K562 (cell line): ENCODE measurements around the gene RGS9BP.

ENCODE experiments used
- MXI1 ChIP-seq: IDR thresholded peaks from 2 replicates; pipeline ENCODE4 v1.6.1; 2011; ENCODE audit warnings: low read depth, mild to moderate bottlenecking, improper control_type of control experiment, low read length
- RBBP5 ChIP-seq: fragments of 200-600 bp; sonication (generic); IDR thresholded peaks from 2 replicates; pipeline ENCODE4 v1.6.1; 2012; ENCODE audit warnings: borderline replicate concordance, mild to moderate bottlenecking, low read length, control low read depth, inconsistent platforms; ENCODE audit not compliant: insufficient read depth, poor library complexity, severe bottlenecking
- RBM34 ChIP-seq: fragments of 200-400 bp; formaldehyde crosslinking; IDR thresholded peaks from 2 replicates; pipeline ENCODE4 v1.6.1; 2018; ENCODE audit warnings: low read length, borderline replicate concordance; ENCODE audit not compliant: insufficient read depth
- RUNX1 ChIP-seq: sonication (generic); IDR thresholded peaks from 2 replicates; pipeline ENCODE4 v1.6.1; 2016; ENCODE audit warnings: antibody characterized with exemption, low read depth
- SPI1 ChIP-seq: IDR thresholded peaks from 2 replicates; pipeline ENCODE4 v1.6.1; 2011; ENCODE audit warnings: low read depth, low read length, control low read depth, borderline replicate concordance
- ZKSCAN8 ChIP-seq: fragments of 200-800 bp; sonication (Bioruptor generic); IDR thresholded peaks from 2 replicates; pipeline ENCODE4 v1.6.1; 2016; ENCODE audit warnings: missing genetic modification characterization, missing compliant biosample characterization
- ZNF121 ChIP-seq: sonication (generic); formaldehyde crosslinking; conservative IDR thresholded peaks from 2 replicates; pipeline ENCODE4 v1.8.0; 2022; ENCODE audit warnings: missing genetic modification reagents
- ZNF398 ChIP-seq: fragments of 250-450 bp; sonication (Bioruptor Pico); IDR thresholded peaks from 2 replicates; pipeline ENCODE4 v1.8.0; 2021; ENCODE audit warnings: moderate library complexity, mild to moderate bottlenecking, inconsistent platforms
- TF ChIP-seq, protein P1 (sequence below): sonication (generic); formaldehyde crosslinking; IDR thresholded peaks from 2 replicates; pipeline ENCODE4 v1.9.0; 2022; ENCODE audit warnings: mild to moderate bottlenecking, missing genetic modification reagents
- TF ChIP-seq, protein P2 (sequence below): sonication (generic); formaldehyde crosslinking; IDR thresholded peaks from 2 replicates; pipeline ENCODE4 v1.8.1; 2022; ENCODE audit warnings: missing genetic modification reagents
- TF ChIP-seq, protein P3 (sequence below), 3 experiments: IDR thresholded peaks in 2 of 3; conservative IDR thresholded peaks in 1 of 3; 2 replicates each; pipeline ENCODE4 v1.5.1; 2011 to 2012; ENCODE audit warnings: low read length in 3 of 3, mild to moderate bottlenecking in 3 of 3, control low read depth in 2 of 3, improper control_type of control experiment in 1 of 3, inconsistent platforms in 1 of 3, low read depth in 1 of 3, mixed read lengths in 1 of 3, moderate library complexity in 1 of 3; ENCODE audit not compliant: insufficient read depth in 2 of 3
- TF ChIP-seq, protein P4 (sequence below): fragments of 450-650 bp; formaldehyde crosslinking; IDR thresholded peaks from 2 replicates; pipeline ENCODE4 v1.4.0; 2022; ENCODE audit warnings: missing genetic modification characterization

DNA sequence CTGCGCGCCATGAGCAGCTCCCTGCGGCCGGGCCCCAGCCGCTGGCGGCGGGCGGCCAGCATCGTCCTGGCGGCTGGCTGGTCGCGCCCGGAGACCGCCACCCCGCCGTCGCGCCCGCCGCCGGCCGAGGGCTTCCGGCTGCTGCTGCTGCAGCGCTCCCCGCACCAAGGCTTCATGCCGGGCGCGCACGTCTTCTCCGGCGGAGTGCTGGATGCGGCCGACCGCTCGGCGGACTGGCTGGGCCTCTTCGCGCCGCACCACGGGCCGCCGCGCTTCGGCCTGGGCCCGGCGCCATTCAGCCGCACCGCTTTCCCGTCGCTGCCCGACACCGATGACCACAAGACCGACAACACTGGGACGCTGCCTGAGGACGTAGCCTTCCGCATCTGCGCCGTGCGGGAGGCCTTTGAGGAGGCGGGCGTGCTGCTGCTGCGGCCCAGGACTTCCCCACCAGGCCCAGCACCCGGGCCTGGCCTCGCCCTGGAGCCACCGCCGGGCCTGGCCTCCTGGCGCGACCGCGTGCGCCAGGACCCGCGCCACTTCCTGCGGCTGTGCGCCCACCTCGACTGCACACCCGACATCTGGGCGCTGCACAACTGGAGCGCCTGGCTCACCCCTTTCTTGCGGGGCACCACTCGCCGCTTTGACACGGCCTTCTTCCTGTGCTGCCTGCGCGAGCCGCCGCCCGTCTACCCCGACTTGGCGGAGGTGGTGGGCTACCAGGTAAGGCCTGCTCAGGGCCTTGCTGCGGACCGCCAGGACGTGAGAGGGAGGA is 16.5 kb downstream of the RGS9BP start:
- TF ChIP-seq RUNX1 (0 out of 2 replicates have a peak, but pooled peaks have one; percentile 22), ZNF398 (no peak), RBM34 (no peak), MXI1 (no peak), ZKSCAN8 (no peak), SPI1 (peak; percentile 20; the same call in 1 of the 2 replicates), RBBP5 (peak; percentile 93), ZNF121 (CRISPR knock-in tag) (no peak)
- TF ChIP-seq, protein P1, sequence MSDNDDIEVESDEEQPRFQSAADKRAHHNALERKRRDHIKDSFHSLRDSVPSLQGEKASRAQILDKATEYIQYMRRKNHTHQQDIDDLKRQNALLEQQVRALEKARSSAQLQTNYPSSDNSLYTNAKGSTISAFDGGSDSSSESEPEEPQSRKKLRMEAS (CRISPR knock-in tag), result peak; percentile 87
- TF ChIP-seq, protein P2, sequence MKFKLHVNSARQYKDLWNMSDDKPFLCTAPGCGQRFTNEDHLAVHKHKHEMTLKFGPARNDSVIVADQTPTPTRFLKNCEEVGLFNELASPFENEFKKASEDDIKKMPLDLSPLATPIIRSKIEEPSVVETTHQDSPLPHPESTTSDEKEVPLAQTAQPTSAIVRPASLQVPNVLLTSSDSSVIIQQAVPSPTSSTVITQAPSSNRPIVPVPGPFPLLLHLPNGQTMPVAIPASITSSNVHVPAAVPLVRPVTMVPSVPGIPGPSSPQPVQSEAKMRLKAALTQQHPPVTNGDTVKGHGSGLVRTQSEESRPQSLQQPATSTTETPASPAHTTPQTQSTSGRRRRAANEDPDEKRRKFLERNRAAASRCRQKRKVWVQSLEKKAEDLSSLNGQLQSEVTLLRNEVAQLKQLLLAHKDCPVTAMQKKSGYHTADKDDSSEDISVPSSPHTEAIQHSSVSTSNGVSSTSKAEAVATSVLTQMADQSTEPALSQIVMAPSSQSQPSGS (CRISPR knock-in tag), result 0 out of 2 replicates have a peak, but pooled peaks have one; percentile 56
- TF ChIP-seq, protein P3, sequence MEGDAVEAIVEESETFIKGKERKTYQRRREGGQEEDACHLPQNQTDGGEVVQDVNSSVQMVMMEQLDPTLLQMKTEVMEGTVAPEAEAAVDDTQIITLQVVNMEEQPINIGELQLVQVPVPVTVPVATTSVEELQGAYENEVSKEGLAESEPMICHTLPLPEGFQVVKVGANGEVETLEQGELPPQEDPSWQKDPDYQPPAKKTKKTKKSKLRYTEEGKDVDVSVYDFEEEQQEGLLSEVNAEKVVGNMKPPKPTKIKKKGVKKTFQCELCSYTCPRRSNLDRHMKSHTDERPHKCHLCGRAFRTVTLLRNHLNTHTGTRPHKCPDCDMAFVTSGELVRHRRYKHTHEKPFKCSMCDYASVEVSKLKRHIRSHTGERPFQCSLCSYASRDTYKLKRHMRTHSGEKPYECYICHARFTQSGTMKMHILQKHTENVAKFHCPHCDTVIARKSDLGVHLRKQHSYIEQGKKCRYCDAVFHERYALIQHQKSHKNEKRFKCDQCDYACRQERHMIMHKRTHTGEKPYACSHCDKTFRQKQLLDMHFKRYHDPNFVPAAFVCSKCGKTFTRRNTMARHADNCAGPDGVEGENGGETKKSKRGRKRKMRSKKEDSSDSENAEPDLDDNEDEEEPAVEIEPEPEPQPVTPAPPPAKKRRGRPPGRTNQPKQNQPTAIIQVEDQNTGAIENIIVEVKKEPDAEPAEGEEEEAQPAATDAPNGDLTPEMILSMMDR (IDR thresholded peaks at IDR 0.05 in 2 of 3, conservative IDR thresholded peaks at IDR 0.05 in 1 of 3; ENCODE audit: insufficient read depth in 2 of 3, low read depth in 1 of 3, low read length in 3 of 3), result no peak
- TF ChIP-seq, protein P4, sequence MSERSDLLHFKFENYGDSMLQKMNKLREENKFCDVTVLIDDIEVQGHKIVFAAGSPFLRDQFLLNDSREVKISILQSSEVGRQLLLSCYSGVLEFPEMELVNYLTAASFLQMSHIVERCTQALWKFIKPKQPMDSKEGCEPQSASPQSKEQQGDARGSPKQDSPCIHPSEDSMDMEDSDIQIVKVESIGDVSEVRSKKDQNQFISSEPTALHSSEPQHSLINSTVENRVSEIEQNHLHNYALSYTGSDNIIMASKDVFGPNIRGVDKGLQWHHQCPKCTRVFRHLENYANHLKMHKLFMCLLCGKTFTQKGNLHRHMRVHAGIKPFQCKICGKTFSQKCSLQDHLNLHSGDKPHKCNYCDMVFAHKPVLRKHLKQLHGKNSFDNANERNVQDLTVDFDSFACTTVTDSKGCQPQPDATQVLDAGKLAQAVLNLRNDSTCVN (CRISPR knock-in tag), result no peak
